Measurements from ENCODE around the gene KCNJ9.
"Not testable (repeated sequence)": the region's sequence is repeated elsewhere in the genome, so short reads cannot be mapped to it uniquely, and the experiment has no call there.

Gene KCNJ9

DNA sequence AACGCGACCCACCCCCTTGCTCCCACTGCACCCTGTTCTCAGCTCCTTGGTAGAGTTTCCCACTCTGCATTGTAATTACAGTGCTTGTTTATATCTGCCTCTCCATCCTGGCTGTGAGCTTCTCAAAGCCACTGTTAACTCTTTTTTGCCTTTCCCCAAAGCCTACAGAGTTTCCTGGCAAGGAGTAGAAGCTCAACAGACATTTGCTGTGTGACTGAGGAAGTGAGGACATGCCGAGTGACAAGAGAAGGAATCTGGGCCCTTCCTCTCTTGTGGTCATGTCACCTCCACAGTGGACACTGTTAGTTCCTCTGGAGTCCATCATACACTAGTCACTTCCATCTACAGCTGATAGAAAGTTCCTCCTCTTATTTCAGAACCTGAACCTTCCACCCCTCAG is 23.1 kb downstream of the KCNJ9 start:
- no peak for DNase-seq

DNA sequence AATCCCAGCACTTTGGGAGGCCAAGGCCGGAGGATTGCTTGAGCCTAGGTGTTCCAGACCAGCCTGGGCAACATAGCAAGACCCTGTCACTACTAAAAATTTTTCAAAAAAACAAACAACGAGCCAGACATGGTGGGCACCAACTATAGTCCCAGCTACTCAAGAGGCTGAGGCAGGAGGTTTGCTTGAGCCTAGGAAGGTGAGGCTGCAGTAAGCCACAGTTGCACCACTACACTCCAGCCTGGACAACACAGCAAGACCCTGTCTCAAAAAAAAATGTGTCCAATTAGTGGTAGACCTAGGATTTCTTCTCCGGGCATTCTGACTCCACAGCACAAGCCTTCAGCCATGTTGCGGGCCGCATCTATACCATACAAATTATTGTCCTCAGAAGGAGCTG is 23.8 kb downstream of the KCNJ9 start:
- DNase-seq, result no peak

DNA sequence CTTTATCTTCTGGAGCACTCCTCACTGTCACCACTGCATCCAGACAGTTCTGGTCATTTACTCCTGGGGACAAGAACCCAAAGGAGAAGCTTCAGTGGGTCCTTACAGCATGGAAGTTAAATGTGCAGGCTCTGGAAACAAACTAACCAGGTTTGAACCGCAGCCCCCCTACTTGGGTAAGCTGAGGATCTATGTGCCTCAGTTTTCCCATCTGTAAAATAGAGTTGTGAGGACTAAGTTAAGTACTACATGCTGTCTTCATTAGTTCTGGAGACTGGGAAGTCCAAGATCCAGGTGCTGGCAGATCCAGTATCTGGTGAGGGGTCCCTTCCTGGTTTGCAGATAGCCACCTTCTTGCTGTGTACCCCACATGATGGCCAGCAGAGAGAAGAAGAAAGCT is 26.2 kb downstream of the KCNJ9 start:
- no peak for DNase-seq

DNA sequence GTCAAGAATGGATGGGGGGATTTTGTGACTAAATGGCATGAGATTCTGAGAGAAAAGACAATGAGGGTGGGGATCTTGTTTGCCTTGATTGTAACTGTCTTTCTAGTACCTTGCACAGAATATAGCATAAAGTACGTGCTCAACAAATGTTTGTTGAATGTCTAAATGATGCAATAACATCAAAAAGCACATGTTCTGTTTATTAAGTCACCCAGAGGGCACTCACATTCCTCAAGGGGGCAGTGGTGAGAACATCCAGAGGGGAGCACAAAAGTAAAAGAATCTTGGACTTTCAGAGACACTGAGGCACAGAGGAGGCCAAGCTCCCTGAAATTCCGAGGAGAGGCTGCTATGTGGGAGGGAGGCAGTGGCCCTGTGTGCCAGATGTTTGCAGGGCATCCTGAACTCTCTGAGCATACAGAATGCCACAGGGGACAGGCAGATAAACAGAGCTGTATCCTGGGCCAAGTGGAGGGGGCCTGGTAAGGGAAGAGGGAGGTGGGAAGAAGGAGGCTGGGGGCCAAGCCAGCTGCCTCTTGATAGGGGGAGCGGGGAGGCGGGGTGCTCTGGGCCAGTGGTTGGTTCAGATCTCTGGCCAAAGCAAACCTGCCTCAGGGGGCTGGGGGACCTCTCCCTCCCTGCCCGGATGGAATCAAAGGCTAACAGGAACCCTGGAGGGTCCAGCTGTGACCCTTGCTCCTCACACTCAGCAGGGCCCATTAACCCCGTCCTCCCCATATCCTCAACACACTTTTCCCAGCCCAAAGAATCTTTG is 27.7 kb downstream of the KCNJ9 start:
- DNase-seq, result no peak

- no peak for DNase-seq
Observed at GRCh38 chr1:160109686-160110085, 28.3 kb downstream of the KCNJ9 start.

DNA sequence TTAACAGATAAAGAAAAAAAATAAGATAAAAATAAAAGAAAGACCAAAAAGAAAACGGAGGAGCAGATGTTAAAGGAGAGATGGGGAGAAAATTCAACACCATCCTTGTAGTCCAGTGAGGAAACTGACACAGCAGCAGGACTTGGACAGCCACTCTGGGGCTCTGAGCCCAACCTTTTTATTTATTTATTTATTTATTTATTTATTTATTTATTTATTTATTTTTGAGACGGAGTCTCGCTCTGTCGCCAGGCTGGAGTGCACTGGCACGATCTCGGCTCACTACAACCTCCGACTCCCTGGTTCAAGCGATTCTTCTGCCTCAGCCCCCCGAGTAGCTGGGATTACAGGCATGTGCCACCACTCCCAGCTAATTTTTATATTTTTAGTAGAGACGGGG is 30.1 kb downstream of the KCNJ9 start:
- DNase-seq, result not testable (repeated sequence)

GRCh38 chr1:160112357-160112756 is 31.0 kb downstream of the KCNJ9 start:
- DNase-seq, result no peak

- no peak for DNase-seq
Observed at GRCh38 chr1:160113407-160113806, 32.1 kb downstream of the KCNJ9 start.

DNA sequence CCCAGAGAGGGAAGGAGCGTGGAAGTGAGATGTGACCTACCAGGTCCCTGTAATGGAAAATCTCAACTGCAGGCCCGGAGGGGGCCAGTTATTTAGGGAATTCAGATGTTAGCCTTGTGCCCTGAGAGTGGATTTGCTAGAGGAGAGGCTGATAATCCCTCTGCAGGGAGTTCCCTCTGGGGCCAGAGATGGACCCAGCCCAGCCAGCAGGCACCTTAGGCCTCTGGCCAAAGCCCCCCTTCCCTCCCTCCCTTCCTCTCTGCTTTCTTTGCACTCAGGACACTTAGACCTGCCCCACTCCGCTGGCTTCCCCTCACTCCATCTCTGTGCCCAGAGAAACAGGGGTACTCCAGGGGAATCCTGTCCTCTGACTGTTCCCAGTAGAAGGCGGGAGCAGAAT is 32.7 kb downstream of the KCNJ9 start:
- no peak for DNase-seq

- DNase-seq, result no peak
Observed at GRCh38 chr1:160115545-160116282, 34.4 kb downstream of the KCNJ9 start, which contains the start of gene ATP1A2. ATP1A2 (plus strand) TSS chr1:160115759; CDS start chr1:160115862, 103 bp downstream.

GRCh38 chr1:160116283-160117147 is 35.2 kb downstream of the KCNJ9 start:
- DNase-seq, result no peak

DNA sequence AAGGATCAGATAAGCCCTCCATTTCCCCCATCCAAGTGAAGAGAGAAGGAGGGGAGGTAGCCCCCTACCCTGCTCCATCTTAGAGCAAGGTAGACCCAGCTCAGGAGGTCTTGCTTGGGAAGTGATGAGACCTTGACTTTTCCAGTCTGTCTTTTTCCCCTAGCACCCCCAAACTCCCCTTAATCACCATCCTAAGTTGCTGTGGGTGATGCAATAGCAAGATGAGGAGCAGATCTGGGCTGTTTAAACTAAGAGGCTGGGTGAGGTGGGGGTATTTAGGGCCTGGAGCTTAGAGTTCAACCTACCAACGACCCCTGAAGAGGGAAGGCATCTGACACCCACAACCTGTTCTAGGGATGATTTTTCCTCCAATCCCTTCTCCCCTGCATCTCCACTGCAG is 36.0 kb downstream of the KCNJ9 start:
- DNase-seq, result no peak

DNA sequence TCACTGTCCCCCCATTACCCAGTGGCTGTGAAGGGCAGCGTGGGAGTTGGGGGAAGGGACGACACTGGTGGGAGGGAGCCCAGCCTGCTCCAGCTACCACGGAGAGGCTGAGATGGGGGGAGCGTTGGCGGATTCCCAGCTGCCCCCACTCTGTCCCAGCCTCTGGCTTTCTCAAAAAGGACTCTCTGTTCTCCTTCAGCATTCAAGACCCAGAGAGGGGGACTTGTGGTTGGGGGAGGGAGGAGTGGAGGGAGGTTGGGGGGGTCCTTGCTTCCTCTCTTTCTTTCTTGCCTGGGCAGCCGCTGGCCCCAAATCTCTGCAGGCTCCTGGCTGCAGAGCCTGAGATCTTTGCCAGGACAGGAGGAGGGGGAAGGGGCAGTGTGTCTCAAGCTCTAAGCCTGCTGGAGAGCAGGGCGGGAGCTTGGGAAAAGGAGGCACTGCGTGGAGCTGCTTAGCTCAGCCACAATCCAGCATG is 36.4 kb downstream of the KCNJ9 start:
- DNase-seq, result no peak

GRCh38 chr1:160118928-160119327 is 37.6 kb downstream of the KCNJ9 start:
- DNase-seq, result no peak

- DNase-seq, result no peak
Observed at GRCh38 chr1:160120797-160121196, 39.5 kb downstream of the KCNJ9 start.

DNA sequence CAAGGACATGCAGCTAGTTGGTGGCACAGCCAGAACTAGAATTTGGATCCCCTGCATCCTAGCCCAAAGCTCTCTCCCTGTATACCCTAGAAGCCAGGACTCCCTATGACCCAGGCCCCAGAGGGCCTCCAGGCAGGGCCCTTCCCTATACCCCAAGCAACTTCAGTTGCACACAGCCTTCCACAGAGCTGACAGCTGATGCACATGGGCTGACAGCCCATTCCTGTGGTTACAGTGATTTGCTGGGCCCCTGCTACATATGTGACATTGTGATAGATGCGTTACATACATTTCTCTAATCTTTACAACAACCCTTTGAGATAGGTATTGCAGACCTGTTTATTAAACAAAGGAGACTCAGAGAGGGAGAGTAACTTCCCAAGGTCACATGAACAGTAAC is 40.0 kb downstream of the KCNJ9 start:
- DNase-seq, result no peak

- DNase-seq, result no peak
Observed at GRCh38 chr1:160122978-160123495, 41.7 kb downstream of the KCNJ9 start.

GRCh38 chr1:160123726-160124125 is 42.4 kb downstream of the KCNJ9 start:
- no peak for DNase-seq

DNA sequence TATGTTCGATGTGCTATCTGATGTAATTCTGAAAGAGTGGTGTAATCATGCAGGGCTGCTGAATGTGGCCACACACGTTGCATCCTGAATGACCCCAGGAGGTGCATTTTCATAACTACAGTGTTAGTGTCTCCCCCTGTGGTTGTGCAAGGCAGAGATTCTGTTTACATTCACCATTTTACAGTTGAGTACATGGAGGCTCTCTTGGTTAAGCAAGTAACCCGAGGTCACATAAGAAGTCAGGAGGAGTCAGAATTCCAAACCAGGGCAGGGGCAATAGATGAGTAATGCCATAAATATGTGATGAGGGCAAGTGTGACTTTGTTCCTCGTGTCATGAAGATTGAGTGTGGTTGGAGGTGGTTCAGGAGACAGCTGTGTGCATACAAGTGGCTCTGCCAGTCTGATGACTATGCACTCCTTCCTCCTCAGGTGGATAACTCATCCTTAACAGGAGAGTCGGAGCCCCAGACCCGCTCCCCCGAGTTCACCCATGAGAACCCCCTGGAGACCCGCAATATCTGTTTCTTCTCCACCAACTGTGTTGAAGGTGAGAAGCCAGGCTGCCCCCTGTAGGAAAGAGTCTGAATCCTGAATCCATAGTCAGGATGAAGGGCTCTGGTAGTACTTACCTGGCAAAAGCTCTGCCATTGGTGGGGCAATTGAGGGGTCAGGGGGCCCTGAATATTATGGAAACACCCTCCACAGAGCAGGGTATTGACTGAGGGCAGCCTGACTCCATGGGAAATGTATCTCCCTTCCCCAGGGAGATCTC is 43.6 kb downstream of the KCNJ9 start:
- DNase-seq, result no peak

DNA sequence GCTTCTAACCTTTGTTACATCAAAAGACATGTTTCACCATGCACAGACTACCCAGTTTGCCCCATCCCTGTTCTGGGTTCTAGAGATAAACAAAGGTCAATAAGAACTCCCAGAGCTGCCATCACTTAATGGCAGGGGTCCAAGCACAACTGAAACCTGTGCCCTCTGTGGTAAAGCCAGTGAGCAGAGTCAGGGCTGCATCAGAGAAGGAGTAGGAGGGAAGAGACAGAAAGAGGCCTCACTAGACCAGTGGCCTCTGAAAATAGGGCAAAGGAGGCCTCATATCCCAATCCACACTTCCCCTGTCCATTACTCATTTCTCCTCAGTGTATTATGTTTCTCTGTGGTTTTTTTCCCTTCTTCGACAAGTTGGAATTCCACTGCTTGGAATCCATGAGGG is 44.4 kb downstream of the KCNJ9 start:
- DNase-seq, result no peak

- not testable (repeated sequence) for DNase-seq
Observed at GRCh38 chr1:160126342-160126741, 45.0 kb downstream of the KCNJ9 start.

- DNase-seq, result no peak
Observed at GRCh38 chr1:160127381-160127780, 46.0 kb downstream of the KCNJ9 start.

Data from DMS79 (cell line).